Urothelium cell line (cell line): ENCODE data around the gene PHLPP2.
"Not testable (repeated sequence)": the region's sequence is repeated elsewhere in the genome, so short reads cannot be mapped to it uniquely, and the experiment has no call there.

ENCODE experiments used
- DNase-seq: peaks from one replicate; pipeline ENCODE4 v3.0.0; 2011; ENCODE audit warnings: low spot score, mixed read lengths
- FAIRE-seq: peaks from 2 replicates; lab custom pipeline; 2011; peaks lifted over from hg19 to GRCh38; lab: Jason Lieb, UNC

Gene PHLPP2

DNA sequence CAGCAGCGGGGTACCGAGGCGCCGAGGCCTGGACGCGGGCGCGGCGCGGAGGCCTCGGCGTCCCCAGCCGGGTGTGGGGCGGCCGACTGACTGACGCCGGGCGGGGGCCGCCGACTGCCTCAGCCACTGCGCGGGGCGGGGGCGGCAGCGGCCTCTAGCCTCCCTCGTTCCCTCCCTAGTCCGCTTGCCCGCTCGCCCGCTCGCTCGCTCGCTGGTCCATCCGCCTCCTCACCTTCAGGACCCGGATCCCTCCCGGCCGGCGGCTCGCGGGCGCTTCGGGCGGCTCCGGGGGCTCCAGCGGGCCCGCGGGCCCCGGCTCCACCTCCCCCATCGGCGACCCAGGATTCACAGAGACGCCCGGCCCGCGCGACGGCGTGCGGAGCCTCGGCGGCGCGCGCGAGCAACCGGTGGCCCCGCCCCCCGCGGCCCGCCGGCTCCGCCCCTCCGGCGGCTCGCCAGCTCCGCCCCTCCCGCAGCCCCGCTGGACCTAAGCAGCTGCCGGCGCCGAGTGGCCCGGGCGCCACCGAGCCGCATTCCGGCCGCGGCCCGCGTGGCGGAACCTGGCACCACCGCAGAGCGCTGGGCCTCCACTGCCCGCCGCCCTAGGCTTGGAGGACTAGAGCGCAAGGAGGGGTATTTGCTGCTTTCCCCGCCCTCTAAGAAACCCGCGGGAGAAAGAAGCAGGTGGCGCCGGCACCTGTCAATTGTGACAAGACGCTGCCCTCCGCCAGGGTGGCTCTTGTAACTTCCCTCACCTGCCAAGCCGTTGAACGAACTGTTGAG lies 773 bp downstream of the PHLPP2 start:
- DNase-seq (peak; percentile 91), FAIRE-seq (no peak)

DNA sequence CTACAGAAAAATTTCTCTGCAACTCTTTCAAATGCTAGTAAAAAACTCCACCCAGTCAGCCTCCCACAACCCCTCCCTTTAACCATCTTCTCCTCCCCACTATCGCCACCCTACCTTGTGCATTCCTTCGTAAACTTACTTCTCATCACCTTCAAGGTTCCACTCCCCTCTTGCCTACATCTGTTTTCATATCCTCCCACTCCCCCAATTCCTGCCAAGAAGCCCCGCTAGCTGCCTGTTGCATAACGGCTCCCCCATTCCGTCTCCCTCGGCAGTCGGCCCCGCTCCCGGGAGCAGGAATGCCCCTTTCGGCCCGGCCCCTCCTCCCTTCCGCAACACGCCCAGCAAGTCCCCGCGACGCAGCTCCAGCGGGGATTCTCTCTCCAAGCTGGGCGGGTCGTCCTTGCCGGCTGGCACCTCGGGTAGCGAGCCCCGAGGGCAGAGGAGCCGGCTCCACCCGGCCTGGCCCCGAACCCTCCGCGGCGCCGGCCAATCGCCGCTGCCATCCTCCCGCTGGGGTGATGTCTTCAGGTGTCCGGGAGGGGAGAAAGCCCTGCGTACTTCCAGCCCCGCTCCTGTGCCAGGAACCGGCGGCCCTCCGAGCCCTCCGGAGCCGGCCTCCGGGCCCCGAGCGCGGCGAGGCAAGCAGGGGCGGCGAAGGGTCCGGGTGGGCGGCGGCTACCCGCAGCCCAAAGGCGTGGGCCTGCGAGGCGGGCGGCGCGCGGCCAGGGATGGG lies 1.5 kb downstream of the PHLPP2 start:
- DNase-seq, result peak; percentile 83

DNA sequence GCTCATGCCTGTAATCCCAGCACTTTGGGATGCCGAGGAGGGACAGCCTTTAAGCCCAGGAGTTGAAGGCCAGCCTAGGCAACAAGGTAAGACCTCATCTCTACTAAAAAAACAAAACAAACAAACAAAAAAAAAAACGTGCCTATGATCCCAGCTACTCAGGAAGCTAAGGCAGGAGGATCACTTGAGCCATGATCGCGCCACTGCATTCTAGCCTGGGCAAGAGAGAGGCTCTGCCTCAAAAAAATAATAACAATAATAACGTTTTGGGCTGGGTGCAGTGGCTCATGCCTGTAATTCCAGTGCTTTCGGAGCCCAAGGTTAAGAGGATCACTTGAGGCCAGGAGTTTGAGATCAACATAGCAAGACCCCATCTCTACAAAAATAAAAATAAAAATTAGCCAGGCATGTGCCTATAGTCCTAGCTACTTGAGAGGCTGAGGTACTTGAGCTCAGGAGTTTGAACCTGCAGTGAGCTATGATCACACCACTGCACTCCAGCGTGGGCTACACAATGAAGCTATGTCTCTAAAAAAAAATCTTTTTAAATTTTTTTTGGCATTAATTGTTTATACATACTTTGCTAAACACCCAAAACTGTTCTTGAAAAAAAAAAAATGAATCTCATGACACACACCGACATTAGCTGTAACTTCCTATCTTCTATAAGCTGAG lies 3.3 kb downstream of the PHLPP2 start:
- FAIRE-seq, result no peak
- no peak for DNase-seq

More for the DNA sequence above, 1.5 kb downstream of the PHLPP2 start:
- FAIRE-seq, result no peak

DNA sequence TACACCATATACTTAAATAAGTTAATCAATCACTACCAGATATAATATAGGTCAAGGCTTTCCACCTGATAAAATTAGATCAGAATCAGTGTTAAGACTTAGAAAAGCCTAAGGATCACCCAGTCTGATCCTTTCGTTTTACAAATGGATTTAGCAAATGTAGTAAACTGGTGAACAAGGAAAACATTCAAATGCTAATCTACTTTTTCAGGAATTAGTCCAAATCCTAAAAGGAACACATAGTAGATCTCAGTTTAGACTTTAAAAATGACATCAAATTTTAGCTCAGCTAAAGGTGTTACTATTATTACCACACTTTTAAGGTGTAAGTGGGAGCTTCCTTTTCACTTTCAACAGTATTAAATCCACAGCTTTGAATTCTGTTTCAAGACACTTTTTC lies 12.0 kb downstream of the PHLPP2 start:
- FAIRE-seq, result no peak
- DNase-seq, result no peak

DNA sequence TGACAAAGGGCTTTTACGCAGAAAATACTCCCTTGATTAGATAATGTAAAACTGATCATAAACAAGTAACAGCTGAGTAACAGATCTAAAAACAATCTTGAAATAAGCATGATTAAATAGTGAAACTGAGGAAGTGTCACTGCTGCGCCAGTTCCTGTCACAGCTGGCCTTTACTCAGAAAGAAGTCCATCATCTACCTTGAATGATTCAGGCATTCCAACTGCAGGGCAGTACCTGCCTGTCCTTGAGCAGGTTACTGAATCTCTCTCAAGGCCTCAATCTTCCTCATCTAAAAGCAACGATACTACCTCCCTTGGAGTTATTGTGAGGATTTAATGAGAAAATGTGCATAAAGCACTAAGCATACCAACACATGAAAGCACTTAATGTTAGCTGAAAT lies 12.7 kb downstream of the PHLPP2 start:
- FAIRE-seq (no peak), DNase-seq (no peak)

DNA sequence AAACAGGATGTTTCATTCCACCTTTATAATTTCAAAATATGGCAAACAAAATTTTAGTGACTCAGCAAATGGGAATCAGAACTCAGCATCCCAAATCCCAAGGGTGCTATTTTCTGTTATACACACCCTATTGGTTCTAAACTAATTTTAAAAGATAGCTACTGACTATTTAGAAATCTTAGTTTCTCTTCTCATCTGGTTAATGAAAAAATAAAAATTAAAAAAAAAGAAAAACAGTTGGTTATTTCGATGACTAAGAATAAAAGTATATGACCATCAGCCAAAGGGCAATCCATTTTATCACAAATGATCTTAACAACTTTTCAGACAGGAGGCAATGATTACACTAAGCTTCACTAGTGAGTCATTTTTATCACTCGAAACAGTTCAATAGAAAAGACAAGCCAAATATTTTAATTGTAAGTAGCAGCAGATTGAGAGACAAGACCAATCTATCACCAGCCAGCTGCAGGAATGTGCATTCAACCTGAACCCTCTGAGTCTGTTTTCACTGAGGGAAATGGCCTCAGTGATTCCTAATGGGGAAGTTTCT lies 15.2 kb downstream of the PHLPP2 start:
- DNase-seq (peak; percentile 6), FAIRE-seq (no peak)

DNA sequence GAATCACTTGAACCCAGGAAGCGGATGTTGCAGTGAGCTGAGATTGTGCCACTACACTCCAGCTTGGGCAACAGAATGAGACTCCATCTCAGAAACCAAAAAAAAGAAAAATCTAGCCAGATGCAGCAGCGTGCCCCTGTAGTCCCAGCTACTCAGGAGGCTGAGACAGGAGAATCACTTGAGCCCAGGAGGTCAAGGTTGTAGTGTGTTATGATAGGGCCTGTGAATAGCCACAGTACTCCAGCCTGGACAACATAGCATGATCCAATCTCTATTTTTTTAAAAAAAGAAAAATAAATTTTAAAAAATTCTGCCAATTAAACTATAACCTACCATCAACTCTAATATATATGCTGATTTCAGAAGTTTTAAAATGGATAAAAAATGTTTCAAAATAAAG lies 15.8 kb downstream of the PHLPP2 start:
- no peak for FAIRE-seq
- no peak for DNase-seq

DNA sequence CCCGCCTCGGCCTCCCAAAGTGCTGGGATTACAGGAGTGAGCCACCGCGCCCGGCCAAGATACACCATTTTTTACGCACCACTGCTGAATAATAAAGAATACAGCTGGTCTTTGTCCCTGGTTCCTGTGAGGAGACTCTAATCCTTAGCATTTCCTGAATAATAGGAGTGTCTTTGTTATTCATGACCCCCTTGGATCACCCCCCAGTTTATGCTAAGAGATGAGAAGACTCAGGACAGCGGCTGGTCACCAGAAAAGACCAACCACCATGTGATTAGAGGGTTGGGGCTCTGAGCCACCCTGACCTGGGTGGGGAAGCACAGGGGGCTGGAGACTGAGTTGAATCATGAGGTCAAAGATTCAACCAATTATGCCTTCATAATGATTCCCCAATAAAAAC lies 17.3 kb downstream of the PHLPP2 start:
- DNase-seq, result no peak
- FAIRE-seq, result no peak

DNA sequence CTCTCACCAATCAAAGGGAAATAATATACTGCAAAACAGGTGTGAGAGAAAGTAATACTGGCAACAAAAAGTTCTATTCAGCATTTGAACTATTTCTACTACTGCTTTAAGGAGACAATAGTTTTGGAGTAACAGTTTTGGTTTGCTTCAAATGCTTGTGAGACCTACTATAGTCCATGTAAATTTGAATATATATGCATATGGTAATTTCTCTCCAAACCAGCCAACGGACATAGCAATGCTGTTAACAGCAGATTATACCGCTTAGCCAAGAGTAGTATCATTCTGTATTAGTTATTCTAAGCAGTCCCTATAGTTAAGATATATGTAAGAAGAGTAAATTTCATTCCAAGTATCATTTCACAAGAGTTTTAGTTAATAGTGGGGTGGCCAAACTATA lies 18.5 kb downstream of the PHLPP2 start:
- DNase-seq (no peak), FAIRE-seq (no peak)

DNA sequence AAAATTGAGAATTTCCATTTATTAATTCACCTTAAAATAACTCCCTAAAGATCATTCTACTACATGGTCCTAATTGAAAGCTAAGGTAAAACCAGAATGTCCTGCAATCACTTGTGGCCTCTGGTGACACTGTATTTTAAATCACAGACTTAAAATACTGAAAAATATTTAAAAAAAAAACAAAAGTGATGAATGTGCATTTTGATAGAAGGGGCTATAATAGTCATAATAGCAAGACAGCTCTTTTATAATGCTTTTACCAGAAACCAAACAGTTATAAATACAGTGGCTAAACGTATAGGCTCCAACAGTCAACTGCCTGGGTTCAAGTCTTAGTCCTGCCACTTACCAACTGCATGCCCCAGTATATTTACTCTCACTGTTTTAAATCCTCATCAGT lies 21.2 kb downstream of the PHLPP2 start:
- FAIRE-seq (no peak), DNase-seq (no peak)

DNA sequence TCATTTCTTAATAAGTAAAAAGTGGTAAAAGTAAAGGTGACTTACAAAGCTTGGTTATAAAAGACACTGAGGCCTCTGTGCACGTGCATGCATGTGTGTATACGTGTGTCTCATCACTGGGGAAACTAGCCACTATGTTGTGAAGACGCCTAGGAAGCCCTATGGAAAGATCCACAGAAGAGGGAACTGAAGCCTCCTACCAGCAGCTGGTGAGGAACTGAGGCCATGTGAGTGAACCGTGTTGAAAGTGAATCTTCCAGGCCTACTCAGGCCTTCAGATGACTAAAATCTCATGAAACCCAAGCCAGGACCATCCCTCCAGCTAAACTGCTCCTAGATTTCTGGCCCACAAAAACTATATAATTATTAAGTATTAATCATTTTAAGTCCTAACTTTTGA lies 23.7 kb downstream of the PHLPP2 start:
- FAIRE-seq (no peak), DNase-seq (no peak)

DNA sequence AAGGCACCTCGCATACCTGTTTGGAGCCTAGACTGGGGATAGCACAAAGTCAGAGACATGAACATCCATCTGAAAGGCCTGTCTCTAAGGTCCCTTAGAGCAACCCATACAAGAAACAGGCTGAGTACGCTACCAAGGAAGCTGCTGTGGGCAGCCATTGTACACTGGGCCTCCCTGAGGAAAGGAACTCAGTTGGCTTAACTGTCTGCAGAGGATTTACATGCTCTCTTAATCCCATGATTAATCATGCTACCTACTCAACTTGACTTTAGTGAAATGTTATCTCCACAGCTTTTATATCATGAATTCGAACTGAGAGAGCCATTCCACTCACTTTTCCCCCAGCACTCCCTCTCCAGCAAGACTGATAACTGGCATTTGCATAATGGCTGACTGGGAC lies 26.0 kb downstream of the PHLPP2 start:
- DNase-seq, result no peak
- no peak for FAIRE-seq

DNA sequence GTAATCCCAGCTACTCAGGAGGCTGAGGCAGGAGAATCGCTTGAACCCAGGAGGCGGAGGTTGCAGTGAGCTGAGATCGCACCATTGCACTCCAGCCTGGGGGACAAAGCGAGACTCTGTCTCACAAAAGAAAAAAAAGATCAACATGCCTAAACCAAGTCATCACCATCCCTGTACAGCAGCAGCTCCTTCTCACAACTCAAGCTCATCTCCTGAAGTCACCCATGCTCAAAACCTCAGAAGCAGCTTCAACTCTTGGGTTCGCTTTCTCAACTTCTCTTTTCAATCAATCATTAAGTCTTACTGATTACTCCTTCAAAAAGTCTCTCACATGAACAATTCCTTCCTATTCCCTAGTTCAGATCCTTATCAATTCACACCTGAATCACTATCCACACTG lies 31.3 kb downstream of the PHLPP2 start:
- FAIRE-seq (no peak), DNase-seq (no peak)

DNA sequence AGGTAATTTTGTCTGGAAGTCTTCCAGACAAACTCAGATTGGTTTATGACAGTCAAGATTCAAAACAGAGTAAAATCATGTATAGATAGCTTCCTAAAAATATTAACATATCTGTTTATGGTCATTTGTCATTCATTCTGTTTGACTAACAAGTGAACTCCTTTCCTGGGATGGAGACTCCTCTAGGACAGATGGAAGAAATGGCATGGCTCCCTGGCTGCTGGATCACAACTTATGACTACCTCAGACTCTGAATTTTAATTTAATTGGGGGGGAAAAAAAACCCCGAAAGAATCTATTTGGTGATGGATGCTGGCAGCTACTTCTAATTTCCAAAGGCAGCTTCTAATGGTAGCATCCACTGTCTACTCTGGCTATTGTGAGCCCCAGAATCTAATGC lies 34.6 kb downstream of the PHLPP2 start:
- DNase-seq, result no peak
- no peak for FAIRE-seq

DNA sequence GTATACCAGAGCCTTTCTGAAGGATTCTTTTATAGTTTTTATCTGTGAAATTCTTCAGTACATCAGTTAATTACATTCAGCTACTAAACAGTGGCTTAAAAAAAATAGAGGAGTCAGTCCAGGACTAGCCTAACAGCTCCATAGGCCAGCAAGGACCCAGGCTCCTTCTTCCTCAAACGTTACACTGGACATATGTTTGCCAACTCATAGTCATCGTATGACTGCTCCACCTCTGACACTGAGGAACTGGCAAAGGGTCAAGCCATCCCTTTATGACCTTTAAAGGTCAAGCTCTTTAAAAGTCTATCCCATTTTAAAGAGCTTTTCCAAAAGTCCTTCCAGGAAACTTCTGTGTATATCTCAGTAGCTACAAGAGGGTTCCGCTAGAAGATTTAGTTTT lies 36.6 kb downstream of the PHLPP2 start:
- no peak for FAIRE-seq
- no peak for DNase-seq

DNA sequence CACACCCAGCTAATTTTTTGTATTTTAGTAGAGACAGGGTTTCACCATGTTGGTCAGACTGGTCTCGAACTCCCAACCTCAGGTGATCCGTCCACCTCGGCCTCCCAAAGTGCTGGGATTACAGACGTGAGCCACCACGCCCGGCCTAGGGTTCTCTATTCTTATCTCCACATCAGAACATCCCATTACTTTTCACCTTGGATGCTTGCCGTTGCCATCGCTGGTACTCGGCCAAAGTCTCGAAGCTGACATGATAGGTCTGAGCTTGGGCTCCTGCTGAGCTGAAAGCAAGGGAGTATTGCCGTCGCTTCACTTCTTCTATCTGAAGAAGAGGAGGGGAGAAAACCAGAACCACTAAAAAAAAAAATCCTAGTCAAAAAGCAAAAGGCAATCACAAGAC lies 40.2 kb downstream of the PHLPP2 start:
- DNase-seq, FAIRE-seq: not testable (repeated sequence)

DNA sequence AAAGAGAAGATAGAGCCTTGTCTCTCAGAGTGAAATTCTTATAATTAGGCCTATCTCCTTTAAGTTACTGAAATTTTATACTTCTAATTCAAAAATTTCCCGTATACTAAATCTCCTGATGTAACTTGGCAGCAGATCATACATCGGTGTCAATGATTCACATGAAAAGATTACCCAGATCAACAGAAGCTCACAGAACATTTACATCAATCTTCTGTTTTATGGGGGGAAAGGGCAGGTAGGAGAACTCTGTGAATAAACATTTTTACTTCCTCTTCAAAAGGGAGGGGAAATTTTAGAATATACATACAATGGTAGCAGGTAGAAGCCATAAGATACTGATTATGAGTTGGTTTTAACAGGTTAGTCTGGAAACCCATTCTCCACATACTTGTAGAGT lies 43.1 kb downstream of the PHLPP2 start:
- no peak for FAIRE-seq
- no peak for DNase-seq

DNA sequence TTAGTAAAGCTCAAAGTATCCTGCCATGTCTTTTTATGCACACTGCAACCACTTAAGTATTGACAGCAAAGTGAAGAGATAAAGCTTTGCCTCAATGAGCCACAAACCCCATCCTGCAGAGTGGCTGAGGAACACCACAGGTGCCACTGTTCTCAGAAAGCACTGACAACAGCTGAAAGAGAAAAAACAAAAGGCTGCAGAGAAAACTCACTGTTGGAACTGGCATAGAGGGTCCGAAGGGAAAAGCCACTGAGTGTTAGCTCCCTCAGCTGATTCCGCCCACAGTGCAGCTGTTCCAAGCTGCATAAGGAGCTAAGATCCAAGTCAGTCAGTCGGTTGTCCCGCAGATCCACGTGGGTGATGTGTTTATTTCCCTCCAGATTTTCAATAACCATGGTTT lies 48.3 kb downstream of the PHLPP2 start:
- FAIRE-seq, result no peak
- no peak for DNase-seq

DNA sequence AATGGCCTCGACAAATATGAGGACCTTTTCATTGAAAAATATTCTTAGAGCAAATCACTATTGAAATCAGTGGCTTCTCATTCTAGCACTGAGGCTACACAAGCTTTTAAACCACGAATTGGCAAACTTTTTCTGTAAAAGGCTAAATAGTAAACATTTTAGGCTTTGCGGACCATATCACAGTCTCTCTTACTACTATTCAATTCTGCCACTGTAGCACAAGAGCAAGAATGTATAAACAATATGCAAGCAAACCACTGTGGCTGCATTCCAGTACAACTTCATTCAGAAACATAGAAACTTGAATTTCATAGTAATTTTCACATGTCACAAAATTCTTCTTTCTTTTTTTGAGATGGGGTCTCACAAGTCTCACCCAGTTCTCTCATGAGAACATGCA lies 49.1 kb downstream of the PHLPP2 start:
- no peak for FAIRE-seq
- no peak for DNase-seq

DNA sequence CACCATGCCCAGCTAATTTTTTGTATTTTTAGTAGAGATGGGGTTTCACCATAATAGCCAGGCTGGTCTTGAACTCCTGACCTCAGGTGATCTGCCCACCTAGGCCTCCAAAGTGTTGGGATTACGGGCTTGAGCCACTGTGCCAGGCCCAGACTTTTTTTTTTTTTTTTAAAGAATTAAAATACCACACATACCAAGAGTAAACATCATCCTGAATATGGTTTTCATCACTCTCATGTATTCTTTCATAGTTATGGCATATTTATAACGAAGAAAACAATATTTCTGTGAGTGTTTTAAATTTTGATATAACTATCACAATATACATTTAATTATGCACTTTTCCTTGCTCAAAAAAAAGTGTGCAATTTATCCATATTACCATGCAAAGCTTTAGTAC lies 50.3 kb downstream of the PHLPP2 start:
- no peak for DNase-seq
- no peak for FAIRE-seq

DNA sequence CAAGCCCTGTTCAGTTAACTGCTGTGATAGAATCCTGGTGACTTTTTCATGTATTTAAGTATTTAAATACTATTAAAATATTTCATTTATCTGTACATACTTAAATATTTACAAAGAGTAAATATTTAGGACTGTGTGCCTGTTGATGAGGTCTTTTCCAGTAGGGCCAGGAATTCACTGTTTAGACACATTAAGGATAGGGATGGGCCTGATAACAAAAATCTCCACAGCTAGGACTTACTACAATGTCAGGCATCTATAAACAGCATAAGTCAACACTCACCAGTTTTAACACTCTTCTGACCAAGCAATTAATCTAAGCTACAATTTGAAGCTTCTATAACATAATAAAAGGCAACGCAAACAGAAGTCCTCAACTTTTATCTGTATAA lies 50.9 kb downstream of the PHLPP2 start:
- FAIRE-seq, result no peak
- no peak for DNase-seq
